Astrocyte (in vitro differentiated cells and primary cell): ENCODE results near the gene IFNA10. TPM values are rescaled to one million over a fixed set of nuclear protein-coding genes. Genes with fewer than 3 reads are reported as not detected.
"Not testable (repeated sequence)": the region's sequence is repeated elsewhere in the genome, so short reads cannot be mapped to it uniquely, and the experiment has no call there.

Experiments used
- DNase-seq: peaks from one replicate; pipeline ENCODE4 v3.0.0-alpha.2; 2010; ENCODE audit warnings: low read depth
- FAIRE-seq: peaks from 2 replicates; lab custom pipeline; 2011; peaks lifted over from hg19 to GRCh38; lab: Jason Lieb, UNC
- H2AFZ ChIP-seq: 2 replicates; pipeline ENCODE4 v1.6.0; 2012; ENCODE audit warnings: low read depth, low read length, inconsistent platforms
- H3K27ac ChIP-seq: 2 replicates; pipeline ENCODE4 v1.5.1; 2011; ENCODE audit warnings: low read depth, low read length, inconsistent platforms
- H3K27me3 ChIP-seq: 2 replicates; pipeline ENCODE4 v1.6.0; 2011; ENCODE audit warnings: low read length, inconsistent platforms; ENCODE audit not compliant: insufficient read depth
- H3K36me3 ChIP-seq: 2 replicates; pipeline ENCODE4 v1.5.1; 2011; ENCODE audit warnings: low read length, inconsistent platforms; ENCODE audit not compliant: insufficient read depth
- H3K4me1 ChIP-seq: 2 replicates; pipeline ENCODE4 v1.5.1; 2011; ENCODE audit warnings: low read length, inconsistent platforms; ENCODE audit not compliant: insufficient read depth
- H3K4me2 ChIP-seq: 2 replicates; pipeline ENCODE4 v1.6.0; 2012; ENCODE audit warnings: low read length, inconsistent platforms
- H3K4me3 ChIP-seq: 2 replicates; pipeline ENCODE4 v1.5.1; 2011; ENCODE audit warnings: low read depth, mild to moderate bottlenecking, low read length, inconsistent platforms; ENCODE audit not compliant: insufficient read depth
- H3K79me2 ChIP-seq: 2 replicates; pipeline ENCODE4 v1.6.0; 2012; ENCODE audit warnings: mild to moderate bottlenecking, low read length, inconsistent platforms; ENCODE audit not compliant: insufficient read depth
- H3K9ac ChIP-seq: 2 replicates; pipeline ENCODE4 v1.6.0; 2012; ENCODE audit warnings: mild to moderate bottlenecking, low read length, inconsistent platforms
- H3K9me3 ChIP-seq: 2 replicates; pipeline ENCODE4 v1.5.1; 2012; ENCODE audit warnings: low read depth, mild to moderate bottlenecking, low read length, inconsistent platforms; ENCODE audit not compliant: insufficient read depth
- H4K20me1 ChIP-seq: 2 replicates; pipeline ENCODE4 v1.6.0; 2012; ENCODE audit warnings: low read length, inconsistent platforms; ENCODE audit not compliant: insufficient read depth
- H3K27ac Mint-ChIP-seq: one replicate; pipeline ENCODE4 v1.8.0; 2021; ENCODE audit warnings: mild to moderate bottlenecking, mixed read lengths; ENCODE audit not compliant: unreplicated experiment
- H3K27me3 Mint-ChIP-seq: one replicate; pipeline ENCODE4 v1.8.0; 2021; ENCODE audit warnings: low read depth, mixed read lengths; ENCODE audit not compliant: unreplicated experiment
- H3K36me3 Mint-ChIP-seq: one replicate; pipeline ENCODE4 v1.8.0; 2021; ENCODE audit warnings: low read depth, mixed read lengths; ENCODE audit not compliant: unreplicated experiment
- H3K4me1 Mint-ChIP-seq: one replicate; pipeline ENCODE4 v1.8.0; 2021; ENCODE audit warnings: low read depth, mixed read lengths; ENCODE audit not compliant: unreplicated experiment
- H3K4me3 Mint-ChIP-seq: one replicate; pipeline ENCODE4 v1.8.0; 2021; ENCODE audit warnings: mild to moderate bottlenecking, moderate library complexity, mixed read lengths; ENCODE audit not compliant: unreplicated experiment
- H3K9me3 Mint-ChIP-seq: one replicate; pipeline ENCODE4 v1.8.0; 2021; ENCODE audit warnings: mild to moderate bottlenecking, mixed read lengths; ENCODE audit not compliant: unreplicated experiment
- EZH2 ChIP-seq: IDR thresholded peaks from 2 replicates; pipeline ENCODE4 v1.6.1; 2012; ENCODE audit warnings: mild to moderate bottlenecking, low read length, inconsistent platforms; ENCODE audit not compliant: insufficient read depth
- total RNA-seq: library from RNA; stranded (reverse); gene quantifications from 2 replicates; pipeline ENCODE4 v1.2.1, GENCODE V29; 2021
- TF ChIP-seq, protein P1 (sequence below): IDR thresholded peaks from 2 replicates; pipeline ENCODE4 v1.5.1; 2011; ENCODE audit warnings: low read depth, mild to moderate bottlenecking, inconsistent platforms, low read length, moderate library complexity; ENCODE audit not compliant: insufficient read depth

The IFNA10 gene
- total RNA-seq, 1 donor from 2014 or later = not detected

- Histone ChIP-seq H3K79me2 (no peaks in the 10 kb centered on the region), H3K4me3 (no peak overlapping the region), H2AFZ (no peak overlapping the region), H3K27me3 (no peaks in the 10 kb centered on the region), H3K36me3 (no peaks in the 10 kb centered on the region), H3K4me2 (no peak overlapping the region), H3K9me3 (no peaks in the 10 kb centered on the region), H3K27ac (no peak overlapping the region), H3K9ac (no peak overlapping the region), H4K20me1 (no peaks in the 10 kb centered on the region), H3K4me1 (no peaks in the 10 kb centered on the region)
- TF ChIP-seq, protein P1, sequence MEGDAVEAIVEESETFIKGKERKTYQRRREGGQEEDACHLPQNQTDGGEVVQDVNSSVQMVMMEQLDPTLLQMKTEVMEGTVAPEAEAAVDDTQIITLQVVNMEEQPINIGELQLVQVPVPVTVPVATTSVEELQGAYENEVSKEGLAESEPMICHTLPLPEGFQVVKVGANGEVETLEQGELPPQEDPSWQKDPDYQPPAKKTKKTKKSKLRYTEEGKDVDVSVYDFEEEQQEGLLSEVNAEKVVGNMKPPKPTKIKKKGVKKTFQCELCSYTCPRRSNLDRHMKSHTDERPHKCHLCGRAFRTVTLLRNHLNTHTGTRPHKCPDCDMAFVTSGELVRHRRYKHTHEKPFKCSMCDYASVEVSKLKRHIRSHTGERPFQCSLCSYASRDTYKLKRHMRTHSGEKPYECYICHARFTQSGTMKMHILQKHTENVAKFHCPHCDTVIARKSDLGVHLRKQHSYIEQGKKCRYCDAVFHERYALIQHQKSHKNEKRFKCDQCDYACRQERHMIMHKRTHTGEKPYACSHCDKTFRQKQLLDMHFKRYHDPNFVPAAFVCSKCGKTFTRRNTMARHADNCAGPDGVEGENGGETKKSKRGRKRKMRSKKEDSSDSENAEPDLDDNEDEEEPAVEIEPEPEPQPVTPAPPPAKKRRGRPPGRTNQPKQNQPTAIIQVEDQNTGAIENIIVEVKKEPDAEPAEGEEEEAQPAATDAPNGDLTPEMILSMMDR = no peak
- TF ChIP-seq EZH2 = no peak
- H3K27me3 Mint-ChIP-seq = peaks cover 13% of the 10 kb centered on the region
- no peak overlapping the region for H3K27ac Mint-ChIP-seq
- FAIRE-seq (no peak), DNase-seq (no peak)
- no peak overlapping the region for H3K4me3 Mint-ChIP-seq
- H3K36me3 Mint-ChIP-seq = no peaks in the 10 kb centered on the region
- H3K9me3 Mint-ChIP-seq = no peaks in the 10 kb centered on the region
- peaks cover 2% of the 10 kb centered on the region for H3K4me1 Mint-ChIP-seq
Observed at GRCh38 chr9:21210311-21210710, 3.4 kb upstream of the IFNA10 start.

- FAIRE-seq = no peak
- H3K4me1 ChIP-seq = no peaks in the 10 kb centered on the region
- H3K27ac Mint-ChIP-seq = no peak overlapping the region
- H2AFZ ChIP-seq = no peak overlapping the region
- H3K4me3 ChIP-seq = no peak overlapping the region
- peaks cover 3% of the 10 kb centered on the region for H3K4me1 Mint-ChIP-seq
- H4K20me1 ChIP-seq = no peaks in the 10 kb centered on the region
- no peaks in the 10 kb centered on the region for H3K36me3 Mint-ChIP-seq
- H3K9me3 ChIP-seq = no peaks in the 10 kb centered on the region
- H3K36me3 ChIP-seq = no peaks in the 10 kb centered on the region
- H3K27me3 Mint-ChIP-seq = peaks cover 3% of the 10 kb centered on the region
- H3K27ac ChIP-seq = no peak overlapping the region
- no peaks in the 10 kb centered on the region for H3K27me3 ChIP-seq
- peaks cover 2% of the 10 kb centered on the region for H3K9me3 Mint-ChIP-seq
- TF ChIP-seq EZH2 = no peak
- TF ChIP-seq, protein P1 = no peak
- no peaks in the 10 kb centered on the region for H3K79me2 ChIP-seq
- H3K4me2 ChIP-seq = no peak overlapping the region
- no peak overlapping the region for H3K4me3 Mint-ChIP-seq
- DNase-seq = no peak
- no peak overlapping the region for H3K9ac ChIP-seq
Observed at GRCh38 chr9:21205204-21205603, 1.7 kb downstream of the IFNA10 start.

- not testable (repeated sequence) for DNase-seq, H3K27me3 ChIP-seq, H3K9ac ChIP-seq, H3K9me3 Mint-ChIP-seq, H3K4me3 ChIP-seq, FAIRE-seq, H3K79me2 ChIP-seq, H3K4me1 Mint-ChIP-seq, H3K27ac ChIP-seq, H2AFZ ChIP-seq, H3K9me3 ChIP-seq, H3K27ac Mint-ChIP-seq, H3K36me3 ChIP-seq, H3K4me1 ChIP-seq, H3K27me3 Mint-ChIP-seq, H3K36me3 Mint-ChIP-seq, H3K4me2 ChIP-seq, H3K4me3 Mint-ChIP-seq, H4K20me1 ChIP-seq
Observed at GRCh38 chr9:21202105-21202504, 4.8 kb downstream of the IFNA10 start, which contains the start of gene IFNA7. Gene IFNA7 (minus strand): TSS chr9:21202205. CDS start chr9:21202165, 40 bp downstream.
